Measurements from ENCODE around the gene GHRH.

- peak in 2 of 7 experiments; percentile 11 to 34 for TF ChIP-seq CTCF (IDR thresholded peaks at IDR 0.05)
- peak in 1 of 3 donors; percentile 45 for TF ChIP-seq POLR2AphosphoS5 (IDR thresholded peaks at IDR 0.05)
Measured at GRCh38 chr20:37276494-37277252, 15.1 kb upstream of the GHRH start.

Data from stomach (tissue), 4 donors.